Fibroblast of upper back skin (primary cell): Measurements from ENCODE around the gene OR11G2.
"Not testable (repeated sequence)": the region's sequence is repeated elsewhere in the genome, so short reads cannot be mapped to it uniquely, and the experiment has no call there.

Experiments used
- DNase-seq: peaks from one replicate; pipeline ENCODE4 v3.0.0-alpha.2; 2013

The OR11G2 gene

DNA sequence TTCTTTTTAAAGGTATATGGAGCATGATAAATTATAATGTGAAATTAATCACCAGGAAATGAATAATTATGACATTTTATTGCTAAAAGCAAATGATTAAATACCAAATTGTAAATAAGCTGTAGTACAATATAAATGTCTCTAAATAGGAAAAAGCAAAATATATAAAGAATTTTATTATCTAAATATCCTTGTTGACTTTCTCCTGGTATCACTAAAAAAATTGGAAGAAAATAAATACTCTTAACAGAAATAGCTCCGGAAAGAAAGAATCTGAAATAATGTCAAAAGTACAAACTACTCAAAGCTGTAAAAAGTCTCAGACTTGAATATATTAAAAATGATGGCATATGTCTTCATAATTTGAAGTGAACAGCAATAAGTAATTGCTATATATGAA lies 38.0 kb downstream of the OR11G2 start, which contains the start of gene OR11H7:
TSS of gene OR11H7 (plus strand) at position 301 of the 400 bp plus-strand sequence.
- no peak for DNase-seq

DNA sequence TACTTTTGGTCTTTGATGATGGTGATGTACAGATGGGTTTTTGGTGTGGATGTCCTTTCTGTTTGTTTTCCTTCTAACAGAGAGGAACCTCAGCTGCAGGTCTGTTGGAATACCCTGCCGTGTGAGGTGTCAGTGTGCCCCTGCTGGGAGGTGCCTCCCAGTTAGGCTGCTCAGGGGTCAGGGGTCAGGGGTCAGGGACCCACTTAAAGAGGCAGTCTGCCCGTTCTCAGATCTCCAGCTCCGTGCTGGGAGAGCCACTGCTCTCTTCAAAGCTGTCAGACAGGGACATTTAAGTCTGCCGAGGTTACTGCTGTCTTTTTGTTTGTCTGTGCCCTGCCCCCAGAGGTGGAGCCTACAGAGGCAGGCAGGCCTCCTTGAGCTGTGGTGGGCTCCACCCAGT lies 44.7 kb downstream of the OR11G2 start:
- not testable (repeated sequence) for DNase-seq

DNA sequence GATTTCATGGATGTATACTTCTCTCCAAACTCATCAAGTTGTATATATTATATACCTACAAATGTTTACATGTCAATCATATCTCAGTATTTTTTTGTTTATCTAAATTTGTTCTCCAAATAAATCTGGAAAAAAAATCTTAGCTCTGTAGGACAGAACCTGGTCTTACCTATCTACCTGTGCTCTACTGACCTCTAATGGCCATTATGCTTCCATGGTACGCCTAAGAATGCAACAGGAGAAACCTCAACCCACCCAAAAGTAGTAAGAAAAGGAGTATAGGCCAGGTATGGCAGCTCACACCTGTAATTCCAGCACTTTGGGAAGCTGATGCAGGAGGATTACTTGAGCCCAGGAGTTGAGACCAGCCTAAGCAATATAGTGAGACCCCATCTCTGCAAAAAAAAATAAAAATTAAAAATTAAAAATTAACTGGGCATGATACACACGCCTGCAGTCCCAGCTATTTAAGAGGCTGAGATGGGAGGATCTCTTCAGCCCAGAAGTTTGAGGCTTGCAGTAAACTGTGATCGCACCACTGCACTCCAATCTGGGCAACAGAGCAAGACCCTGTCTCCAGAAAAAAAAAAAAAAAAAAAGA lies 57.0 kb downstream of the OR11G2 start:
- DNase-seq = no peak
